HG02870 (cell line): ENCODE data around the gene SIX3.

Source experiments
- ATAC-seq: cut with Tn5 transposase; IDR thresholded peaks from one replicate; pipeline ENCODE4 v1.9.1; 2021; ENCODE audit warnings: mild to moderate bottlenecking, moderate library complexity; ENCODE audit not compliant: unreplicated experiment

The SIX3 gene

GRCh38 chr2:44980751-44981713 is 39.5 kb downstream of the SIX3 start:
- ATAC-seq: no peak

DNA sequence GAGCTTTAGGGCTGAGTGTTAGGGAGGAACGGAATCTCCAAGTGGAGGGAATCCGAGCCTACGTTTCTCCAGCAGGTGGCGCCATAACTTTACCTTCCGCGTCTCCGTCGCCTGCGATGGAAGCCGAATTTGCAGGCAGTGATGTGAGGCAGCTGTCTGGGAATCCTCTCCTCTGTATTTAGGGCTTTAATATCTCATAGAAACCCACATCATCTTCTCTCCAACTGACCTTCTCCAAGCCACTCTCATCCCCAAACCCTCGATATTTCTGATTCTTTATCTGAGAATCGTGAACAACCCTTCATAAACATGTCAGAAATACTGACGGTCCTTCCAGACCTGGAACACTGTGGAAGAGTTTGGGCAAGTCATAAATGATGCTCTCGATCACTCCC is 40.2 kb downstream of the SIX3 start:
- no peak for ATAC-seq

- no peak for ATAC-seq
These were observed 42.5 kb downstream of the SIX3 start for GRCh38 chr2:44983836-44984604.

DNA sequence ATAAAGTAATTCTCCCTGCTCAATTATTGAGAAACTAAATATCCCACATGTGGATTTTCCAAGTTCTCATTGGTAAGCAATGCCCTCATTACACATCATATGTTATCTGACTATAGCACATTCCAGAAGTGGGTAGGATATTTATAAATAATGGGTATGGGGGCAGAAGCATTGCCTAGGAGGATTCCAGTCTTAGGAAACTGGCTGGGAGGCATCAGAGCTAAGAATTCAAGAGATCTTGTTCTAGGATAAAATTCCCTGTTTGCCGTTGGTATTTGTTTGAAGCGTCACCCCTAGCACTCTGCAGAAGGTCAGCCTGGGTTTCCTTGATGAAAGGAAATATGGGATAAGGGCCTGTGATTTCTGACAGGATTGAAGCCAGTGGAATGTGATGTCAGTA is 47.7 kb downstream of the SIX3 start:
- ATAC-seq: no peak

- ATAC-seq: no peak
These were observed 52.9 kb downstream of the SIX3 start for GRCh38 chr2:44994377-44994776.
